Muscle of leg (tissue), 11 donors: ENCODE measurements around the gene TAOK3. TPM values are rescaled to one million over a fixed set of nuclear protein-coding genes. Genes with fewer than 3 reads are reported as not detected.

ENCODE experiments used
- DNase-seq: peaks from one replicate; pipeline ENCODE4 v3.0.0; 2013
- H3K27ac ChIP-seq: one replicate; pipeline ENCODE4 v1.5.1; 2013; ENCODE audit warnings: mild to moderate bottlenecking, low read length, control low read depth
- H3K27me3 ChIP-seq: one replicate; pipeline ENCODE4 v1.6.1; 2013; ENCODE audit warnings: low read length; ENCODE audit not compliant: control insufficient read depth, insufficient read depth
- H3K36me3 ChIP-seq: one replicate; pipeline ENCODE4 v1.6.1; 2013; ENCODE audit warnings: low read length; ENCODE audit not compliant: control insufficient read depth, insufficient read depth
- H3K4me1 ChIP-seq: one replicate; pipeline ENCODE4 v1.6.1; 2013; ENCODE audit warnings: low read length; ENCODE audit not compliant: control insufficient read depth, insufficient read depth
- H3K4me3 ChIP-seq: one replicate; pipeline ENCODE4 v1.5.1; 2013; ENCODE audit warnings: low read length, control low read depth
- H3K9me3 ChIP-seq: replicated peaks from 2 replicates; pipeline ENCODE4 v1.6.1; 2013; ENCODE audit warnings: low read depth, low read length; ENCODE audit not compliant: control insufficient read depth
- WGBS: methylation state at CpG from one replicate; pipeline ENCODE4 v1.1.5; 2013; ENCODE audit warnings: missing lambda C conversion rate; ENCODE audit not compliant: insufficient coverage; 5-methylcytosine and 5-hydroxymethylcytosine counted together
- polyA plus RNA-seq, 8 donors: library from polyadenylated mRNA; unstranded; fragments of 120-200 nt; gene quantifications; one replicate each; pipeline versions ENCODE4 v1.2.1 to v1.2.3, GENCODE V29; 2013; ENCODE audit warnings: inconsistent platforms in 1 of 8, low replicate concordance in 1 of 8; ENCODE audit not compliant: insufficient read length in 8 of 8, insufficient read depth in 1 of 8
- total RNA-seq: library from RNA; stranded (reverse); fragments of 120-200 nt; gene quantifications from one replicate; pipeline ENCODE4 v1.2.4, GENCODE V29; 2013

Gene TAOK3
- total and polyA plus RNA-seq, 9 donors = 15.2 to 19.0 (median 17.2) TPM

DNA sequence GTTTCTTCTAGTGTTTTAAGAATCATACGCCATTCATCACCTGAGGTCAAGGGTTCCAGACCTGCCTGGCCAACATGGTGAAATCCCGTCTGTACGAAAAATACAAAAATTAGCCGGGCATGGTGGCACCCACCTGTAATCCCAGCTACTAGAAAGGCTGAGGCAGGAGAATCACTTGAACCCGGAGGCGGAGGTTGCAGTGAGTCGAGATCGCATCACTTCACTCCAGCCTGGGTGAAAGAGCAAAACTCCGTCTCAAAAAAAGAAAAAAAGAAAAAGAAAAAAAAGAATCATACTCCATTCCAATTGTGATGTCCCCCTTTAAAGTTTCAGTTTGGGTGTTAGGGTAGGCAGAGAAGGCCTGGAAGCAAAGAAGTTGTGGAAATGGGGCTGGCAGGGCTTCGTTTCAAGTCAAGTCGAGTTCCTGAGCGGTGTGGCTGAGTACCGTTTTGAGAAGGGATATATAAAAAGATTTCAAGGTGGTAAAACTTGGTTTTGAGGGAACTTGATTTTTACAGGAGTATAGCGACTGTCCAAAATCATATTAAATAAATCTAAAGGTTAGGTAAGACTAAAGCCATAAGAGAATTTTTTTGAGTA, 1.5 kb upstream of the TAOK3 start:
- Histone ChIP-seq H3K36me3 (peaks cover 4% of the 10 kb centered on the region), H3K4me3 (no peak overlapping the region), H3K27ac (peak overlapping the region; percentile 9), H3K4me1 (peaks cover 37% of the 10 kb centered on the region), H3K27me3 (peaks cover 16% of the 10 kb centered on the region), H3K9me3 (no peaks in the 10 kb centered on the region)
- 85% methylated on average over 5 of the region's 14 CpGs for WGBS
- no peak for DNase-seq

DNA sequence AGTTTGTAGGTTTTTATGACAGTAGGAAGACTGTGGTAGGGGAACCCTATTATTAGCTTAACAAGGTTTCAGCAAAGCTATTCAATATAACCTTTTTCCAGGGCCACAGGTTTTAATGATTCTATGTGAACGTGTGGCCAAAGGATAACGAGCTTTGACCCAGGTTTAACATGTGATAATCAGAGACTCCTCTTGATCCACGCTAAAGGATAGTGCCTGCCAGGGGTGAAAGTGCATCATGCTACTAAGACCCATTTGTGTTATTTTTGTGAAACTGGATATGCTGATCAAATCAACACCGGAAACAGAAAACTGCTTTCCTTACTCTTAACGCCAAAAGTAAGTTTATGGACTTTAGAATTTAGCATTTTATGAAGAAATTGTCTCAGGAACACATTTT, 909 bp upstream of the TAOK3 start:
- WGBS = 67% methylated on average over 1 of the region's 5 CpGs
- Histone ChIP-seq H3K27ac (peak overlapping the region; percentile 88), H3K9me3 (no peaks in the 10 kb centered on the region), H3K4me3 (peak overlapping the region; percentile 85), H3K4me1 (peaks cover 37% of the 10 kb centered on the region), H3K27me3 (peaks cover 16% of the 10 kb centered on the region), H3K36me3 (no peaks in the 10 kb centered on the region)
- DNase-seq = no peak

DNA sequence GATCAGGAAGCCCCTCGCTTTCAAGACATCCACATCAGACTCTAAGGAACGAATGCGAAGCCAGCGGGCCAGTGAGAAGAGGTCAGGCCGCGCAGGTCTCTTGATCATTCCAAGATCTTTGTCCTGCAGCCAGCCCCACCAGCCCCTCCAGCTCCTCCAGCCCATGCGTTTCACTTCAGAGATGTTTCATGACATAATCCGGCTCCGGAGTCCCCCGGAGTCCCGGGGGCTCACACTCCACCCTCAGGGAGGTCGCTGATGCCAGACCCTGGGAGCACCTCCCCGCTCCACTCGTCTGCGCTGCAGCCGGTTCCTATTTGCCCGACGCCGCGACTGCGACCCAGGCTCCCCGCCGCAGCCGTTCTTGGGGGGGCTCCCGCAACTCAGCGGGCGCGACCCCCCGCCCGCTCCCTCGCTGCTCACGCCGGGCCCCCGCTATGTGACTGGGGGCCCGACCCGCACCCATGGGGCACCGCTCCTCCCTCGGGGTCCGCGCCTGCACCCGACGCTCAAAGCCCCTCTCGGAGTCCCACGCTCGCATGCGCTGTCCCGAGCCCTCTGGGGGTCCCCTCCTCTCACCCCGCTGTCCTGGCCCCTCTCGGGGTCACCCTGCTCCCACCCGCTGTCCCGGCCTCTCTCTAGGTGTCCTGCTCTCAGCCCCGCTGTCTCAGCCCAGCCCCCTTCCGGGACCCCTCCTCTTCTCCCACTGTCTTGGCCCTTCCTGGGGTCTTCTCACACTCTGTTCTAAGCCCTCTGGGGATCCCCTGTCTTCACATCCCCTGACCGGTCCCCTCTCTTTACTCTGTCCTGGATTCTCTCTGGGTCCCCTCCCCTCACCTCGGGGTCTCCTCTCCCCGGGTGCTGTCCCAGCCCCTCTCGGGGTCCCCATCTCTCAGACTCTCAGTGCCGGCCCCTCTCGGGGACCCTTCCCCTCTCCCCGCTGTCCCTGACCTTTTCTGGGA, 1.1 kb downstream of the TAOK3 start:
- Histone ChIP-seq H3K27ac (no peak overlapping the region), H3K4me1 (peaks cover 28% of the 10 kb centered on the region), H3K27me3 (peaks cover 16% of the 10 kb centered on the region), H3K9me3 (no peaks in the 10 kb centered on the region), H3K36me3 (no peaks in the 10 kb centered on the region), H3K4me3 (peak overlapping the region; percentile 96)
- under 1% methylated on average over 55 of the region's 60 CpGs for WGBS
- DNase-seq = peak; percentile 30

DNA sequence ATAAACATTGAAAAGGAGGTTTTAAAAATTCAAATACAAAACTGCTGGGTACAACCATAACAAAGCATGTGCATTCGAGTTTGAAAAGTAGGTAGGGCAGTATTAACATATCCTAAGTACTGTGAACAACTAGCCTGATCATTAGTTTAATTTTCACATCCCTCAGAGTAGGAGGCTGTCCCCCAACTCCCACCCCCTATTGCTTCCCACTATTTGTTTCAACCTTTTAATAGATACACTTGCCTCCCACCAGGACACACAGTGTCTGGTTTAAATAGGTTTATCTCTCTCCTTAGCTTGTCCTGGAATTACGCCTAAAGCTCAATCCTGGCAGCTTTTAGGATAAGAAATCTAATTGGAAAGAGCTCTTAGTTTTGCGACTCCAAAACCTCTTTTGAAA, 2.1 kb downstream of the TAOK3 start:
- Histone ChIP-seq H3K27ac (no peak overlapping the region), H3K9me3 (no peaks in the 10 kb centered on the region), H3K4me1 (peaks cover 24% of the 10 kb centered on the region), H3K4me3 (no peak overlapping the region), H3K36me3 (no peaks in the 10 kb centered on the region), H3K27me3 (peaks cover 16% of the 10 kb centered on the region)
- DNase-seq = no peak
- no CpG with 5 or more reads among the region's 3 CpGs for WGBS

DNA sequence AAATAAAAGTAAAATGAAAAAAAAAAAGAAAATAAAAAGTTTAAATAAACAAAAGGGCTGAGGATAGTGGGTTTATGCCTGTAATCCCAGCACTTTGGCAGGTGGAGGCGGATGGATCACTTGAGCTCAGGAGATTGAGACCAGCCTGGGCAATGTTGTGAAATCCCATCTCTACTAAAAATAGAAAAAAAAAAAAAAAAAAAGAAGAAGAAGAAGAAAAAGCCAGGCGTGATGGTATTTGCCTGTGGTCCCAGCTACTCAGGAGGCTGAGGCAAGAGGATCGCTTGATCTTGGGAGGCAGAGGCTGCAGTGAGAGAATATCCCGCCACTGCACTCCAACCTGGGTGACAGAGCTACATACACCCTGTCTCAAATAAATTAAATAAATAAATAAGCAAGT, 3.9 kb downstream of the TAOK3 start:
- no CpG with 5 or more reads among the region's 4 CpGs for WGBS

DNA sequence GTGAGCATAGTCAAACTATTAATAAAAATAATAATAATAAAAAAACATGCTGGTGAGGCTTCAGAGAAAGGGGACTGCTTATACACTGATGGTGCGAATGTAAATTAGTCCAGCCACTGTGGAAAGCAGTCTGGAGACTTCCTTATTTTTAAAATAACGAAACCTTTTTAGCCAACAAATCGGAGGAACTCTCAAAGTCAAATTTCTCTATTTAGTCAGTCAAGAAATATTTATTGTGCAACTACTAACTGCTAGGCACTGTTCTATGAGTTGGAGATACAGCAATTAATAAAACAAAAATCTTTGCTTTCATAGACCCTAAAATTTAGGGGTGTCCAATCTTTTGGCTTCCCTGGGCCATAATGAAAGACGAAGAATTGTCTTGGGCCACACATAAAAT, 10.8 kb downstream of the TAOK3 start:
- Histone ChIP-seq H3K4me1 (no peaks in the 10 kb centered on the region), H3K27ac (no peak overlapping the region), H3K4me3 (no peak overlapping the region), H3K36me3 (no peaks in the 10 kb centered on the region), H3K9me3 (no peaks in the 10 kb centered on the region), H3K27me3 (no peaks in the 10 kb centered on the region)
- no peak for DNase-seq
- WGBS = no CpG with 5 or more reads among the region's 4 CpGs

More for the DNA sequence above, 3.9 kb downstream of the TAOK3 start:
- peaks cover 16% of the 10 kb centered on the region for H3K27me3 ChIP-seq
- H3K27ac ChIP-seq = no peak overlapping the region
- no peaks in the 10 kb centered on the region for H3K9me3 ChIP-seq
- no peak overlapping the region for H3K4me3 ChIP-seq
- peaks cover 15% of the 10 kb centered on the region for H3K4me1 ChIP-seq
- no peak for DNase-seq
- no peaks in the 10 kb centered on the region for H3K36me3 ChIP-seq

DNA sequence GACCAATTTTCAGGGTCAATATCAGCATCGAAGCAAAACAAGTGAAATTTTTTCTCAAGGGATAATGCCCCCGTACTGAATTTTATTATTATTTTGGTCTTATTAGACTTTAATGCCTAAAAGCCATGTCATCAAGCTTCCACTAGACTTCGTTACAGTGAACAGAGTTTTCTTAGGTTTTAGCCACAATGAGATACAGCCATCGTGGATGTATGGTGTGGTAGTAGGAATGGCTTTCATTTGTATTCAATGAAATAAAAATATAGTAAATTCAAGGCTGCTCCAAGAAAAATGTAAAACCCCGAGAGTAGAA, 11.7 kb downstream of the TAOK3 start:
- Histone ChIP-seq H3K27ac (no peak overlapping the region), H3K4me3 (no peak overlapping the region), H3K36me3 (no peaks in the 10 kb centered on the region), H3K4me1 (peaks cover 4% of the 10 kb centered on the region), H3K27me3 (no peaks in the 10 kb centered on the region), H3K9me3 (no peaks in the 10 kb centered on the region)
- no CpG with 5 or more reads among the region's 5 CpGs for WGBS
- no peak for DNase-seq

DNA sequence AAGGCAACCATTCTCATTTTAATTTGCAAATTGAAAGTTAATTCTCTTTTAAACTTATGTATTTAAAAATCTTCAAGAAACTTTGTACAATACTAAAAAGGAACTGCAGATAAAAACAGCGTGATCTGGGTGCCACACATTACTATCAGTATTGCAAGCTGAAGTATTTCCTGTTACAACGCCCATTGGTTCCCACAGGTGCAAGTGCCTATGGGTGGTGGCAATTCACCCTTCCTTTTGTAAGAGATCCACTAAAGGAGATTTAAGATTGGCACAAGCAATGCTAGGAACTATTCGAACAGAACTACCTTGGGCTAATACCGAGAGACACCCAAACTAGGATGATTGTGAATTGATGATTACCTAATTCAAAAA, 13.2 kb downstream of the TAOK3 start:
- Histone ChIP-seq H3K9me3 (no peaks in the 10 kb centered on the region), H3K27ac (no peak overlapping the region), H3K27me3 (no peaks in the 10 kb centered on the region), H3K36me3 (no peaks in the 10 kb centered on the region), H3K4me1 (peaks cover 4% of the 10 kb centered on the region), H3K4me3 (no peak overlapping the region)
- no peak for DNase-seq
- WGBS = no CpG with 5 or more reads among the region's 4 CpGs

DNA sequence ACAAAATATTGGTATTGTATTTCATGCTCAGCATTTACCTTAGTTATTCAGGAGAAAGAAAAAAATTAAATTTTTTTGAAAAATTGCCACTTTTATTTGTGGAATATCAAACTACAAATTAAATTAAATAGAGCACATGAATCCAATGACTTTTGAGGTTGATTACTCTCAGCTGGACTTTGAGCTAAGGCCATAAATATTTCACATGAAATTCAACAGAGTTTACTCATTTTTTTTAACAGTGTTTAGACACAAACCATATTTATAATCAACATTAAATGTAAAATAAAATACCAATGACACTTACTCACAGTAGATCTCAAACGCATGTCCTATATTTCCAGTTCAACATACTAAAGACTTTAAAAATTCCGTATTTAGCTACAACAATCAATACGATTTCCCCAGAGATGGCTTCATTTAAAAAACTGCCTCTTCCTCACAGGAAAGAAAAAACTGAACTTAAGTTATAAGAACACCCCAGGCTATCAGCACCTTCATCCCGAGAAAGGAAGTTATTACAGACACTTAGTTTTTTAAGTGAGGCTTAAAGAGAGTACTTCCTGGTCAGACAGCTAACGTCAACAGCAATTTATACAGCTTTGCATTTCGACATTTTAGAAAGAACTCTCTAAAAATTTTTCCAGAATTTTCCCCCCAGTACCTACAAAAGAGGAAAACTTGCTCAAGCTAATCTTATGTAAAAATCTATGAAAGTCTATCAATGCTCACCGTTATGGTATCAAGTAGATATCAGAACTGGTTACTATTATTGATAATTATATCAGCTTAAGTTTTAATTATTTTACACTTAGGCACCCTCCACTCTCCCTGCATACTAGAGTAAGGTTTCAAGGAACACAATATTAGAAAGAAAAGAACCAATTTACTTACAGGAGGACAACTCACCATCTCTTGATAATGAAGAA, 13.8 kb downstream of the TAOK3 start:
- peaks cover 4% of the 10 kb centered on the region for H3K4me1 ChIP-seq

DNA sequence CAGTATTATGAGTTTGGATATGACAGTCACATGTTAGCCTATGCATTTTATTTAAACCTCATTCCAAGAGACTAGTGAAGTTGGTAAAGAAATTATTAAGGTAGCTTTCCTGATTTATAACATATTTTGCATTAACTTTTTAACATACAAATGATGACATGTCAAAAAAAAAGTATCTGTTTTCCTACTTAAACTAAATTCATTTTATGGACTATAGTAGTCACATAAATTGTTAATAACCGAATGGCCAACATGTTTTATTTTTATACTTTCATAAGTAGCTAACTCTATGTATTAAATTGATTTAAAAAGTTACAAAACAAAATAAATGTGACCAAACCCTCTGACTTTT, 14.7 kb downstream of the TAOK3 start:
- no peak for DNase-seq

More for the DNA sequence above, 13.8 kb downstream of the TAOK3 start:
- H3K9me3 ChIP-seq = no peaks in the 10 kb centered on the region
- no peak overlapping the region for H3K4me3 ChIP-seq
- WGBS = no CpG with 5 or more reads among the region's 7 CpGs
- no peaks in the 10 kb centered on the region for H3K27me3 ChIP-seq
- no peaks in the 10 kb centered on the region for H3K36me3 ChIP-seq
- peak; percentile 32 for DNase-seq
- no peak overlapping the region for H3K27ac ChIP-seq

More for the DNA sequence above, 14.7 kb downstream of the TAOK3 start:
- Histone ChIP-seq H3K36me3 (no peaks in the 10 kb centered on the region), H3K27ac (no peak overlapping the region), H3K4me3 (no peak overlapping the region), H3K4me1 (peaks cover 4% of the 10 kb centered on the region), H3K27me3 (no peaks in the 10 kb centered on the region), H3K9me3 (no peaks in the 10 kb centered on the region)
- WGBS = no CpG with 5 or more reads among the region's 1 CpG
